Measurements from ENCODE around the gene MPPED2.

MPPED2 gene

GRCh38 chr11:30522536-30523243 is 63.5 kb downstream of the MPPED2 start:
- DNase-seq, result no peak

GRCh38 chr11:30521297-30522071 is 64.7 kb downstream of the MPPED2 start:
- DNase-seq, result no peak

GRCh38 chr11:30513087-30513486 is 73.1 kb downstream of the MPPED2 start:
- DNase-seq, result no peak

- DNase-seq, result no peak
Measured at GRCh38 chr11:30511408-30511807, 74.7 kb downstream of the MPPED2 start.

- DNase-seq, result no peak
Measured at GRCh38 chr11:30510750-30511149, 75.4 kb downstream of the MPPED2 start.

GRCh38 chr11:30509364-30509763 is 76.8 kb downstream of the MPPED2 start:
- DNase-seq, result no peak

- DNase-seq, result no peak
Measured at GRCh38 chr11:30508594-30508993, 77.6 kb downstream of the MPPED2 start.

GRCh38 chr11:30505603-30506002 is 80.5 kb downstream of the MPPED2 start:
- DNase-seq, result no peak

- no peak for DNase-seq
Measured at GRCh38 chr11:30504468-30504867, 81.7 kb downstream of the MPPED2 start.

GRCh38 chr11:30503156-30503555 is 83.0 kb downstream of the MPPED2 start:
- DNase-seq, result no peak

GRCh38 chr11:30502305-30502704 is 83.8 kb downstream of the MPPED2 start:
- DNase-seq, result no peak

- DNase-seq, result no peak
Measured at GRCh38 chr11:30501744-30502143, 84.4 kb downstream of the MPPED2 start.

- DNase-seq, result no peak
Measured at GRCh38 chr11:30499940-30500339, 86.2 kb downstream of the MPPED2 start.

GRCh38 chr11:30497600-30497999 is 88.6 kb downstream of the MPPED2 start:
- DNase-seq, result no peak

GRCh38 chr11:30496935-30497334 is 89.2 kb downstream of the MPPED2 start:
- DNase-seq, result no peak

- no peak for DNase-seq
Measured at GRCh38 chr11:30495437-30495836, 90.7 kb downstream of the MPPED2 start.

GRCh38 chr11:30489511-30489910 is 96.6 kb downstream of the MPPED2 start:
- no peak for DNase-seq

- DNase-seq, result no peak
Measured at GRCh38 chr11:30489076-30489475, 97.1 kb downstream of the MPPED2 start.

GRCh38 chr11:30488304-30488998 is 97.7 kb downstream of the MPPED2 start:
- DNase-seq, result no peak

- DNase-seq, result no peak
Measured at GRCh38 chr11:30487200-30487898, 98.8 kb downstream of the MPPED2 start.

GRCh38 chr11:30485756-30486155 is 100.4 kb downstream of the MPPED2 start:
- no peak for DNase-seq

GRCh38 chr11:30485222-30485621 is 100.9 kb downstream of the MPPED2 start:
- DNase-seq, result no peak

- no peak for DNase-seq
Measured at GRCh38 chr11:30483056-30483455, 103.1 kb downstream of the MPPED2 start.

Measured in activated CD4-positive, CD25-positive, alpha-beta regulatory T cell treated with anti-CD3 and anti-CD28 coated beads, Interleukin-2, amount 50 U/mL, for 72 hours (primary cell).